Karpas-422 (cell line): Measurements from ENCODE around the gene IQGAP3. TPM values are rescaled to one million over a fixed set of nuclear protein-coding genes. Genes with fewer than 3 reads are reported as not detected.

Experiments
- DNase-seq: peaks from one replicate; pipeline ENCODE4 v3.0.0-alpha.2; 2015
- H2AFZ ChIP-seq: fragments of 200-600 bp; sonication (generic); 2 replicates; pipeline ENCODE4 v1.6.1; 2014; ENCODE audit warnings: antibody characterized with exemption, low read length, mixed read lengths
- H3K27ac ChIP-seq: fragments of 200-600 bp; sonication (generic); 2 replicates; pipeline ENCODE4 v1.5.1; 2014; ENCODE audit warnings: mild to moderate bottlenecking, low read length, moderate library complexity
- H3K27me3 ChIP-seq: fragments of 200-600 bp; sonication (generic); 2 replicates; pipeline ENCODE4 v1.6.1; 2014; ENCODE audit warnings: low read length, mixed read lengths
- H3K36me3 ChIP-seq: fragments of 200-600 bp; sonication (generic); 2 replicates; pipeline ENCODE4 v1.6.1; 2014; ENCODE audit warnings: low read length, mixed read lengths; ENCODE audit not compliant: insufficient read depth
- H3K4me1 ChIP-seq: fragments of 200-600 bp; sonication (generic); 2 replicates; pipeline ENCODE4 v1.6.1; 2014; ENCODE audit warnings: mild to moderate bottlenecking, low read length, mixed read lengths
- H3K4me2 ChIP-seq: fragments of 200-600 bp; sonication (generic); 2 replicates; pipeline ENCODE4 v1.6.1; 2014; ENCODE audit warnings: low read length, low read depth, mild to moderate bottlenecking; ENCODE audit not compliant: poor library complexity, severe bottlenecking
- H3K4me3 ChIP-seq: fragments of 200-600 bp; sonication (generic); 2 replicates; pipeline ENCODE4 v1.5.1; 2014; ENCODE audit warnings: mild to moderate bottlenecking, antibody characterized with exemption, low read length, mixed read lengths
- H3K79me2 ChIP-seq: fragments of 200-600 bp; sonication (generic); 2 replicates; pipeline ENCODE4 v1.6.1; 2014; ENCODE audit warnings: mild to moderate bottlenecking, low read length, mixed read lengths
- H3K9ac ChIP-seq: fragments of 200-600 bp; sonication (generic); 2 replicates; pipeline ENCODE4 v1.6.0; 2014; ENCODE audit warnings: low read length
- H3K9me2 ChIP-seq: fragments of 200-600 bp; sonication (generic), shearing (Covaris generic); replicated peaks from 2 replicates; pipeline ENCODE4 v1.6.0; 2014; ENCODE audit warnings: mild to moderate bottlenecking, low read length, moderate library complexity; ENCODE audit not compliant: insufficient read depth
- H3K9me3 ChIP-seq: fragments of 300-700, 200-600 bp; sonication (generic); 2 replicates; pipeline ENCODE4 v1.6.1; 2014; ENCODE audit warnings: low read length, mixed read lengths
- H4K20me1 ChIP-seq: fragments of 200-600 bp; sonication (generic); 2 replicates; pipeline ENCODE4 v1.6.1; 2014; ENCODE audit warnings: mild to moderate bottlenecking, antibody characterized with exemption, low read length, low read depth; ENCODE audit not compliant: insufficient read depth
- small RNA-seq: library from RNA; depleted of rRNA; stranded (forward); fragments of <200 nt; gene quantifications from one replicate; pipeline ENCODE3, GENCODE V24; 2014
- total RNA-seq: library from RNA; depleted of rRNA; stranded (reverse); fragments of >200 nt; shearing (Covaris generic); gene quantifications from 2 replicates; pipeline ENCODE4 v1.2.3, GENCODE V29; 2014; ENCODE audit warnings: low replicate concordance; rRNA removed

IQGAP3 gene
- total RNA-seq, 1 experiment from 2014 or later = 0.75 TPM

DNA sequence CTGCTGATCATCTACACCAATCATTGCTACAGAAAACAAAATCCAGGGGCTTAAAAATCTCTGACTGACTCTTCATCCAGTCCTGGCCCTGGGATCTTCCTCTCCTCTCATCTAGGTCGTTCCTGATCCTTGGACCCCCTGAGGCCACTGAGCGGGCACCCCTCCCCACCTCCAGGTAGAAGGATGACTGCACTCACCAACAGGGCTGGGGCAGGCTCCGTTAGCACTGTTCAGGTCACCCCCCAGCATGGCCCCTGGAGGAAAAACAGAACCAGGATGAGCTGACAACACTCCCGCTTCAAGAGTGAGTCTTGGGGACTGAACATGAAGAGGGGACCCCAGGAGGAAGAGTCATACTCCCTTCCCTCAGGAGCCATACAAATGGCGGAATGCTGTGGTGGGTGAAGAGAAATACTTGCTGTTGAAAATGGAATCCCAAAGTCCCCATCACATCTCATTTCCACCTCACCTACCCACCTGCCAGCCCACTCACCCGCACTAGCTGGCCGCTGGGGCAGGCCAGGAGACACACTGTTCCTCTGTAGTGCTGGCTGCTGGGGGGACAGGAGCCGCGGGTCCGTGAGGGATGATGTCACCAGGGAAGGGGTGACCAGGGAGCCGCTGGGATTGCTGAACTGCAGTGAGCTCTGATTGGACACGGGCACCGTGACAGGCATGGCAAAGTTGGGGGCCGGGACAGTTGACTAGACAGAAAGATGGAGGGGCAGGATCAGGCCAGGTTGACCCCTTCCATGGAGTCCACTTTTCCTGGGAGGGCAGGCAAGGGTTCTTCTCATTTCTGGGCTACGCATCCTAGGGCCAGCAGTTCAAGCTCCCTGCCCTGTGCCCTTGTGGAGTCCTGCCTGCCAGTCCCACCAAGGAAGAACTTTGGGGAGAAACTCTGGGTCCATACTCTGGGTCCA is 93.0 kb downstream of the IQGAP3 start:
- peaks cover 46% of the 10 kb centered on the region for H3K4me1 ChIP-seq
- no peak for DNase-seq
- no peak overlapping the region for H2AFZ ChIP-seq
- H4K20me1 ChIP-seq = peaks cover 4% of the 10 kb centered on the region; the same call in 1 of the 2 replicates
- H3K27me3 ChIP-seq = no peaks in the 10 kb centered on the region
- H3K79me2 ChIP-seq = peaks cover 28% of the 10 kb centered on the region
- peak overlapping the region; percentile 44 for H3K9ac ChIP-seq
- H3K27ac ChIP-seq = peak overlapping the region; percentile 90
- H3K36me3 ChIP-seq = peaks cover 34% of the 10 kb centered on the region
- no peak overlapping the region for H3K4me2 ChIP-seq
- H3K4me3 ChIP-seq = no peak overlapping the region
- H3K9me3 ChIP-seq = no peaks in the 10 kb centered on the region
- H3K9me2 ChIP-seq = no peaks in the 10 kb centered on the region

DNA sequence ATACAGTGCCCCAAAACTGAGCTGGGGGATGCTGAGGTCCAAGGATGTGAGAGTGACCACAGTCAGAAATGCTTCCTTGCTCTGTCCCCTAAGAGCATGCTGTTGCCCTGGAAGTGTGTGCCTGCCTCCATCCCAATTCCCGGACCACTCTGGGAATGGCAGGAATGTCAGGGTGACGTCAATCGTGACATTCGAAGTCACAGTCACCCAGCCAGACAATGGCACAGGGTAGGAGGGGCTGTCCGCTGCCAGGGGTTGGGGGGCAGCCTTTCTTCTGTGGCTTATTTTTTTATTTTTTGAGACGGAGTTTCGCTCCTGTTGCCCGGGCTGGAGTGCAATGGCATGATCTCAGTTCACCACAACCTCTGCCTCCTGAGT is 94.1 kb downstream of the IQGAP3 start:
- DNase-seq = no peak
- Histone ChIP-seq H4K20me1 (no peaks in the 10 kb centered on the region; the same call in 1 of the 2 replicates), H3K4me2 (no peak overlapping the region), H3K27ac (no peak overlapping the region), H3K36me3 (peaks cover 42% of the 10 kb centered on the region), H3K9ac (no peak overlapping the region), H3K4me1 (peaks cover 35% of the 10 kb centered on the region), H3K9me2 (no peaks in the 10 kb centered on the region), H3K9me3 (no peaks in the 10 kb centered on the region), H3K79me2 (peaks cover 19% of the 10 kb centered on the region), H2AFZ (no peak overlapping the region), H3K27me3 (no peaks in the 10 kb centered on the region), H3K4me3 (no peak overlapping the region)

DNA sequence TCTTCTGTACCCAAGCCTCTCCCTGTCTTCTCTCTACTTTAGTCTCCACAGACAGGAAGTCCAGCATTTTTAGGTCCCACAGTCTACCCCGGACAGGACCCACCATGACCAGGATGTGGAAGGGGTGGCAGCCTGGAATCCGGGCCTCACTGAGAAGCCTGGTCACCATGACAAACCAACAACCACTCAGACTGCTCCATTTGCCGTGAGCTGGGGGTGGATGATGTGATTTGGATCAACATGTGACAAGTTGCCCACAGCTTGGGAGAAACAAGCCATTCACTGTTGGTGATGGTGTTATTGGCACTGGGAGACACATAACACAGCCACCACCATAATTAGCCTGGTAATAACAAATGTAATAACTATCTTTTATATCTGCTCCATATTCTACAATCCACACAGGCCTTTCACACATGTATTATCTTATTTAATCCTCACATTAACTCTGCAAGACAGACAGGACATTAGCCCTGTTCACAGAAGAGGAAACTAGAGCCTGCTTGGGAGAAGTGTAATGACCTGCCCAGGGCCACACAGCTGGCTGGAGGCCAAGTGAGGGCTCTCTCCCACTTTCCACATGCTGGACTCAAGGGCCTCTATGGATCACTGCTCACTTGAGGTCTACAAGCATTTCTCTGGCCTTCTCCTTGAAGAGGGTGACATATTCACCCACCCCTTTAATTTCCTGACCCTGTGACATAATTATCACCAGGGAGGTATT is 94.7 kb downstream of the IQGAP3 start:
- Histone ChIP-seq H3K79me2 (peaks cover 19% of the 10 kb centered on the region), H3K4me1 (peaks cover 30% of the 10 kb centered on the region), H3K9me3 (no peaks in the 10 kb centered on the region), H4K20me1 (no peaks in the 10 kb centered on the region; the same call in 1 of the 2 replicates), H3K9ac (no peak overlapping the region), H2AFZ (no peak overlapping the region), H3K9me2 (no peaks in the 10 kb centered on the region), H3K27ac (no peak overlapping the region), H3K27me3 (no peaks in the 10 kb centered on the region), H3K36me3 (peaks cover 43% of the 10 kb centered on the region), H3K4me2 (no peak overlapping the region), H3K4me3 (no peak overlapping the region)
- DNase-seq = no peak

DNA sequence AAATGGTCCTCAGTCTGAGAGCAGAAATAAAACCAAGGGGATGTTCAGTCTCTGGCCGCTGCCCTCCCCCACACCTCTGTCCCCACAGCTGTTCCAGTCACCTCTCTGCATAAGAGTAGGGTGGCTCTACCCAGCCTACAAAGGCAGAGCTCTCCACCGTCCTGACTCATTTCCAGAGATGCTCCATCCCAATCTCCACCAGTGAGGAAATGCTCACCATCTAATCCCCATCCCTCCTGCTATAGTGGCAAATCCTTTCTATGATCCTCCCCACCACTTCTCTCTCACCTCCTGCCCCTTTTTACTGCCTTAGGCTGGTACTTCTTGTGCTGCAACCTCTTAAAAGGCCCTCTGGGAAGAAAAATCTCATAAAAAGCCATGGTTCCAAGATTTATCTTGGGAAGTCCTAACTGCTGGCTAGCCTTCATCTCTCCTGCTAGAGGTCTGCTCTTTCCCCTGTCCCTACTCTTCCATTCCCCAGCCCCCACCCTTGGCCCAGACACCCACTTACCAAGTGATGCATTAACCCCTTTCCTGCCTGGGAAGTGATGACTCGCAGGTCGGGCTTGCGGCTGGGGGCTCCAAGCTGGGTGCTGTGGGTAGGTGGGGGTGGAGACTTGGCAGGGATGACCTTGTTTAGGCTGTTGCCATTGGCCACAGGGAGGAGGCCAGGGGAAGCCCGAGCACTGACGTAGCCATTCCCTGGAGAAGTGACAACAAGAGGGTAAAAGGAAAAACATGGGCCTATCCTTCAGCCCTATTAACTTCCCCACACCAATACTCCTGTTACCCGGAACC is 95.7 kb downstream of the IQGAP3 start:
- Histone ChIP-seq H3K4me1 (peaks cover 20% of the 10 kb centered on the region), H3K27me3 (no peaks in the 10 kb centered on the region), H2AFZ (no peak overlapping the region), H3K4me3 (no peak overlapping the region), H3K9me2 (no peaks in the 10 kb centered on the region), H3K9me3 (no peaks in the 10 kb centered on the region), H3K9ac (no peak overlapping the region), H3K79me2 (peaks cover 19% of the 10 kb centered on the region), H3K4me2 (no peak overlapping the region), H4K20me1 (no peaks in the 10 kb centered on the region), H3K27ac (no peak overlapping the region), H3K36me3 (peaks cover 48% of the 10 kb centered on the region)
- DNase-seq = no peak

DNA sequence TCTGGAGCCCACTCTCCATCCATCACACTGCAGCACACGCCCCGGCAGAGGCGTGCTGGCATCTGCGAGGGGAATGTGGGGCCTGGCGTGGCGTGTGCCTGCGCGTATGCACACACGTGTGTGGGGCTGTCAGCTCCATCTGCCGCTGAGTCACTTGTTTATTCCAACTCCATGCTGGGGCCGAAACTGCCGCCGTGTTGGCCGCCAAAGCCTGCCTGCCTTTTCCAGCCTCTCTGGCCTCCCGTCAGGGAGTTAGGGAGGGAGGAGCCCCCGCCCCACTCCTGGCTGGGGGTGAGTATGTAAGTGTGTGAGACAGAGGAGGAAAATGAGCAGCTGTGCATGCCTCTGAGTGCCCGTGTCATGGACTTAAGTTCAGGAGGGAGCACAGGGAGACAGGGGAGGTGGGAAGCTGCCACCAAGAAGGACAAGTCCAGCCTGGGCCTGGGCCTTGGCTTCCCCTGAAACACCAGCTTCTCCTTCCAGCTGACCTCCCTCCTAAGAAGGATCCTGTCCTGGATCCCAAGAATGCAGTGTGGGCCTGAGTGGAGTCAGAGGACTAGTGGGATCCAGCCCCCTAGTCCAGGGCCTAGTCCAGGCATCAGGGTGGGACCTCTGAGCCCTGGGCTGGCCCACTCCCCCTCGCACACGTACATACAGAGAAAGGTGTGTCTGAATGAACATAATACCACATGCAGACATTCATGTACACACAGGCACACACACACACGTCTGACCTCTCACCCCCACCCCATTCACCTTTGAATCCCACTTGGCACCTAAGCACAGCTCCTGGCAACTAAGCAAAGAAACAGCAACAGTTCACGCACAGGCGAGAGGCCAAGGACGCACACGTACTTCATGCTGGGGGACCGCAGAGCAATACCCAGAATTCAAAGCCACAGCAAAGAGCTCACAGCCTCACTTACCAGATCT is 96.5 kb downstream of the IQGAP3 start:
- DNase-seq = no peak
- no peak overlapping the region for H3K9ac ChIP-seq
- H3K9me3 ChIP-seq = no peaks in the 10 kb centered on the region
- H3K27me3 ChIP-seq = no peaks in the 10 kb centered on the region
- no peak overlapping the region for H2AFZ ChIP-seq
- no peaks in the 10 kb centered on the region for H3K9me2 ChIP-seq
- peaks cover 16% of the 10 kb centered on the region for H3K79me2 ChIP-seq
- H3K4me3 ChIP-seq = no peak overlapping the region
- peaks cover 53% of the 10 kb centered on the region for H3K36me3 ChIP-seq
- H3K4me2 ChIP-seq = no peak overlapping the region
- H3K4me1 ChIP-seq = peaks cover 11% of the 10 kb centered on the region
- no peaks in the 10 kb centered on the region for H4K20me1 ChIP-seq
- no peak overlapping the region for H3K27ac ChIP-seq

Small RNA genes lying within 50 kb of the gene (small RNA-seq; reads per million reads assigned to genes)
- not detected for gene RF00019

Other genes starting within 250 kb of the IQGAP3 start
- 325 and 443 TPM in 2 replicates for gene CCT3, start 234.3 kb downstream of the IQGAP3 start, total RNA-seq
- gene TSACC, start 234.0 kb downstream of the IQGAP3 start, total RNA-seq = 4.5 TPM in 1 of 2 replicates, not detected in the other
- not detected in 2 replicates for gene RHBG, start 203.4 kb downstream of the IQGAP3 start, total RNA-seq
- gene MEF2D, start 71.8 kb downstream of the IQGAP3 start, total RNA-seq = 22.3 and 24.7 TPM in 2 replicates
- gene TTC24, start 7.2 kb upstream of the IQGAP3 start, total RNA-seq = 2.9 and 7.8 TPM in 2 replicates
- 113 and 135 TPM in 2 replicates for gene NAXE, start 19.2 kb upstream of the IQGAP3 start, total RNA-seq
- 26.2 and 28.0 TPM in 2 replicates for gene GPATCH4, start 28.9 kb upstream of the IQGAP3 start, total RNA-seq
- gene HAPLN2, start 46.9 kb upstream of the IQGAP3 start, total RNA-seq = 0.47 TPM in 1 of 2 replicates, not detected in the other
- gene BCAN, start 69.6 kb upstream of the IQGAP3 start, total RNA-seq = not detected in 2 replicates
- not detected in 2 replicates for gene NES, start 104.8 kb upstream of the IQGAP3 start, total RNA-seq
- 0.56 TPM in 1 of 2 replicates, not detected in the other for gene CRABP2, start 133.0 kb upstream of the IQGAP3 start, total RNA-seq
- gene METTL25B, start 155.9 kb upstream of the IQGAP3 start, total RNA-seq = 22.8 and 26.5 TPM in 2 replicates
- gene ISG20L2, start 156.2 kb upstream of the IQGAP3 start, total RNA-seq = 17.9 and 18.4 TPM in 2 replicates
- gene MRPL24, start 168.5 kb upstream of the IQGAP3 start, total RNA-seq = 102 and 113 TPM in 2 replicates
- 191 and 237 TPM in 2 replicates for gene HDGF, start 179.1 kb upstream of the IQGAP3 start, total RNA-seq
- 39.6 and 50.0 TPM in 2 replicates for gene PRCC, start 195.0 kb upstream of the IQGAP3 start, total RNA-seq
- not detected in 2 replicates for gene SH2D2A, start 244.3 kb upstream of the IQGAP3 start, total RNA-seq